KG1 (cell line): Measurements from ENCODE around the gene UBASH3B.

Source experiments
- DNase-seq: peaks from one replicate; lab custom pipeline; 2025; lab: John Stamatoyannopoulos, UW

The UBASH3B gene

GRCh38 chr11:122676638-122677037 lies 21.1 kb downstream of the UBASH3B start:
- no peak for DNase-seq

GRCh38 chr11:122677256-122677655 lies 21.7 kb downstream of the UBASH3B start:
- no peak for DNase-seq

- no peak for DNase-seq
These were observed 22.9 kb downstream of the UBASH3B start for GRCh38 chr11:122678406-122678805.

- DNase-seq = no peak
These were observed 23.9 kb downstream of the UBASH3B start for GRCh38 chr11:122679466-122679865.

- DNase-seq = no peak
These were observed 25.5 kb downstream of the UBASH3B start for GRCh38 chr11:122681070-122681469.

- DNase-seq = no peak
These were observed 26.2 kb downstream of the UBASH3B start for GRCh38 chr11:122681735-122682134.

- DNase-seq = no peak
These were observed 26.9 kb downstream of the UBASH3B start for GRCh38 chr11:122682464-122682863.

- no peak for DNase-seq
These were observed 29.5 kb downstream of the UBASH3B start for GRCh38 chr11:122685041-122685440.

- DNase-seq = no peak
These were observed 30.6 kb downstream of the UBASH3B start for GRCh38 chr11:122686111-122686510.

GRCh38 chr11:122690384-122690783 lies 34.9 kb downstream of the UBASH3B start:
- DNase-seq = no peak

GRCh38 chr11:122690801-122691548 lies 35.5 kb downstream of the UBASH3B start:
- peak; percentile 51 for DNase-seq

GRCh38 chr11:122691549-122692150 lies 36.1 kb downstream of the UBASH3B start:
- no peak for DNase-seq

- DNase-seq = no peak
These were observed 36.9 kb downstream of the UBASH3B start for GRCh38 chr11:122692444-122692843.

- DNase-seq = no peak
These were observed 39.6 kb downstream of the UBASH3B start for GRCh38 chr11:122695076-122695615.

GRCh38 chr11:122696662-122697061 lies 41.1 kb downstream of the UBASH3B start:
- peak; percentile 69 for DNase-seq

GRCh38 chr11:122697636-122698167 lies 42.2 kb downstream of the UBASH3B start:
- peak; percentile 95 for DNase-seq

- DNase-seq = no peak
These were observed 42.9 kb downstream of the UBASH3B start for GRCh38 chr11:122698392-122698791.

- no peak for DNase-seq
These were observed 45.1 kb downstream of the UBASH3B start for GRCh38 chr11:122700666-122701065.

GRCh38 chr11:122701143-122701542 lies 45.6 kb downstream of the UBASH3B start:
- no peak for DNase-seq

- DNase-seq = no peak
These were observed 48.2 kb downstream of the UBASH3B start for GRCh38 chr11:122703541-122704272.

GRCh38 chr11:122705396-122705795 lies 49.9 kb downstream of the UBASH3B start:
- no peak for DNase-seq

- no peak for DNase-seq
These were observed 51.0 kb downstream of the UBASH3B start for GRCh38 chr11:122706291-122707088.
